GM19324 (cell line): Measurements from ENCODE around the gene NEDD4L.

Experiments
- ATAC-seq: cut with Tn5 transposase; IDR thresholded peaks from one replicate; pipeline ENCODE4 v1.9.1; 2021; ENCODE audit warnings: mild to moderate bottlenecking, moderate library complexity; ENCODE audit not compliant: unreplicated experiment, low FRiP score

Gene NEDD4L

GRCh38 chr18:58382446-58382845 lies 338.4 kb downstream of the NEDD4L start:
- no peak for ATAC-seq

DNA sequence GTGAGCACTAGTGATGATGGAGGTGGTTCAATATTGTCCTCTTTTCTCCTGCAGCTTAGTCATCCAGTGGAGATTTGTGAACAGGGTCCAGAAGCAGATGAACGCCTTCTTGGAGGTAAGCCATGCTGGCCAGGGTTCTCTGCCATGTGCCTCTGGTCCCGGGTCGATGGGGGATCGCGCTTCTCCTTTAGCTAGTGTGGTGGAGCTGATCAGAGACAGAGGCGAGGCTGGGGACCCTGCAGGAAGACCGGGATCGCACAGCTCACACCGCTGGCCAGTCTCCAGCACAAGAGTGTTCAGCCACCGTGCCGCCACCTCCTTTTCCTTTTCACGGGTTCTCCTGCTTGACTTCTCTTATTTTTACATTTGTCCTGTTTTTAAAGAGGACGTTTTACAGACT lies 341.4 kb downstream of the NEDD4L start:
- no peak for ATAC-seq

DNA sequence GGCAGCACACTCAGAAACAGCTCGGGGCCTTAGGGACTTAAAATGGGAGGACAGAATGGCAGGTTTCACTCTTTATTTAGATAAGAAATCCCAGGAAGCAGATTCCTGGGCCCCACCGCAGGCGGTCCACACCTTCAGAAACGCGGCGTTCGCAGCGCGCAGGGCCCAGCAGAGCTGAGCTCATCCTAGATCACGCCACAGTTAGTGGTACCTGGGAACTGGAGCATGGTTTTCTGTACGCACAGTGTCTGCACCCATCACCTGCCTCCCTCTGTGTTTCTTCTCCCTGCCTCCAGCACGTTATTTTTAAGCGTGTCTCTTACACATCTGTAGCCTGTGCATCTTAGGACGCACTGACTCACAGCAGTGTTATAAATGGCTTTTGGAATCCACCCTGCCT lies 342.8 kb downstream of the NEDD4L start:
- ATAC-seq, result no peak

- no peak for ATAC-seq
Measured at GRCh38 chr18:58387716-58388115, 343.7 kb downstream of the NEDD4L start.

GRCh38 chr18:58388736-58389135 lies 344.7 kb downstream of the NEDD4L start:
- no peak for ATAC-seq

DNA sequence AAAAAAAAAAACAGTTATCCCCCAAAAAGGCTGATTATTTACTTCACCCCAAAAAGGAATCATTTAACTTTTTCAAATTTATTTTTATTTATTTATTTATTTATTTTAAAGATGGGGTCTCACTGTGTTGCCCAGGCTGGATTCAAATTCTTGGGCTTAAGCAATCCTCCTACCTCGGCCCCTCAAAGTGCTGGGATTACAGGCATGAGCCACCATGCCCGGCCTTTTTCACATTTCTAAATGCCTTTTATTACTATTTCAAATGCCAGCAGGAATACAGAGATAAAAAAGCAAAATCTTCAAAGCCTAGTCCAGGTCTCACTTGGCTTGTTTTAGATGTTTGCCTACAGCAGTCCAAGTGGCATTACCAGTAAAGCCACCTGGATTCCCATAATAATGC lies 345.7 kb downstream of the NEDD4L start:
- ATAC-seq, result no peak

GRCh38 chr18:58390399-58390798 lies 346.4 kb downstream of the NEDD4L start:
- ATAC-seq, result no peak

GRCh38 chr18:58391231-58391825 lies 347.3 kb downstream of the NEDD4L start:
- no peak for ATAC-seq

GRCh38 chr18:58391932-58392323 lies 347.9 kb downstream of the NEDD4L start:
- no peak for ATAC-seq

DNA sequence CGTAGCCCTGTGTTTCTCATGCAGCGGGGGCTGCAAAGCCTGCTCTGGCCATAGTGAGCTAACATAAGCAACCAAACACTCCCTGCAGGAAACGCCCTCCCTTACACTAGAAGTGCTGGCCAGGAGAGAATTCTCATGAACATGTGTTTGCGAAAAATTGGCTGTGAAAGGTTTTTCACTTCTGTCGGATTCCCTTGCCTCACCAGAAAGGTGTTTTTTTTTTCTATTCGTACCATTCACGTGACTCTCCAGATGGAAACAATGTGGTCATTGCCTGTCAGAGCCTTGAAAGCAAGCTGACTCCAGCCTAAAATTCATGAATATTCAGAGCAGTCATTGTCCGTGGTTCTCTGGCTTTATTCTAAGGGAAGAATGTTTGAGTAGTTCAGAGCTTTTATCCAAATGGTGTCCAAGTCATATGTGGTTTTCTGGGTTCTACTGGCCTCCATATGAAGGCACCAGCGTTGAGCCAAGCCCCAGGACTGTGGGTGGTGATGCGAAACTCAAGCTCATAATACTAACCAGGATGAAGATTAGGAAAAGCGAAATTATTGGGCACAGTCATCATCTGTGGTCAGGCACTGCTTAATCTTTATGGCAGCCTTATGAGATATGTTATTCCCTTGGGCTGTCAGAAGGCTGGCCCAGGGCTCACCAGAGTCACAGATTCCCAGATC lies 348.4 kb downstream of the NEDD4L start:
- no peak for ATAC-seq

GRCh38 chr18:58393295-58393694 lies 349.3 kb downstream of the NEDD4L start:
- no peak for ATAC-seq

DNA sequence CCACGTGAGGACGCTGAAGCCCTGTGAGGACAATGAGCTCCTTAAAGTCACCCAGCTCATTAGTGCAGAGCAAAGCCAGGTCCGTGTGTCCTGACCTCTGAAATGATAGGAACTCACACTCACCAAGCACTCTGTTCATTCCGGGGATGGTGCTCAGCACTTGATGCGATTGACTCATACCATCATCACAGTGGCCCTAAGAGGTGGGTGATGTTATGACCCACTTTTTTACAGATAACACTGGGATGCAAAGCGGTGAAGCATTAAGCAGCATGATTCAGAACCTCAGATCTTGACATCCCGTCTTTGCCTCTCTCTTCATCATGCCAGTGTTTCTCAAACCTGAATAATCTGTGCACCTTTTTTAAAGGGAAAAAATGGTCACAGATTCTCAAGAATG lies 350.0 kb downstream of the NEDD4L start:
- ATAC-seq, result no peak

DNA sequence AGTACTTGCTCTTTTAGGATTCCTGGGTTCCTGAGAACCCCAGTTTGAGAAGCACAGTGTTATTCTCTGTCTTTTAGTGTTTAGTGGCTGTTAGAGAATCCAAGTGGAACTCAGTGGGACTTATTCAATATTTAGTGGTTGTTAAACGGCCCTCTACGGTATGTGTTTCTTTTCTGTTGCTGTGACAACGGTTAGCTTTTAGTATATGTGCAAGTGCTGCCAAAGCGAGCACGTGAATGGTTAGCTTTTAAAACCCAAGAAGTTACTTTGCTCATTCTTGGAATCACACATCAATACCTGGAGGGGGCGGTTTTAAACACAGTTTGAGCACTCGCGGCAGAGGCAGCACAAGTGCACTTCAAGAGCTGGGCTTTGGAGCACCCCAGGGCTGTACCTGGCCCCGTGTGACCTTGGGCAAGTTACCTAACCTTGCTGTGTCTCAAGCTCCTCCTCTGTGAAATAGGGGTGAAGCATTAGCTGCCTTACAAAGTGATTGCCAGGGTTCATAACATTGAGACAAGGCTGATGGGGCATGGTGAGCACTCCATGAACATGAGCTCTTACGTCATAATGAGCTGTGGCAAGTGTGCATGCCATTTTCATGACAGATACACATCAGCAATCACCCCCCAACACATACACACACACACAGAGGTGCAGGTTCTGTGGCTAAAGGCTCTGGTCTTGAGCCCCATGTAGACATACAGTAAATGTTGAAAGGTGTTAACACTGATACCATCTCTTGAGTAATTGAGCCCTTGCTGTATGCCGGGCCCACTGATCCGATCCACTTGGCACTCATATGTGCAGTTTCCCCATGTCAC lies 350.8 kb downstream of the NEDD4L start:
- no peak for ATAC-seq

GRCh38 chr18:58396144-58396543 lies 352.1 kb downstream of the NEDD4L start:
- no peak for ATAC-seq

DNA sequence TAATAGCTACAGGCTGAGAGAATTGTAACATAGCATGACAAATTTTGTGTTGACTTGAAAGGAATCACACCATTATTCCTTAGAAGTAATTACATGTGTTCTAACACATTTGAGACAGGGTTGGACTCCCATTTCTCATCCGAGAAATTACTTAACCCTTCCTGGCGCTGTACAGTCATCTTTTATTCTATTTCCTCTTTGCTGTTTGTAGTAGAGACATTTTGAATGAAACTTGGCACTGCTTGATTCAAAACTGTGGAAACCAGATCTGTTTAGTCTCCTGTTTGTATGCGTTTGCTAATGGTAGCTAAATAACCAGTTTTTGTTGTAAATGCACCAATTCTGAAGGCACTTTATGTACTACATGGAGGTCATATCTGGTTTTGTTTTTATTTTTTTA lies 352.9 kb downstream of the NEDD4L start:
- no peak for ATAC-seq

DNA sequence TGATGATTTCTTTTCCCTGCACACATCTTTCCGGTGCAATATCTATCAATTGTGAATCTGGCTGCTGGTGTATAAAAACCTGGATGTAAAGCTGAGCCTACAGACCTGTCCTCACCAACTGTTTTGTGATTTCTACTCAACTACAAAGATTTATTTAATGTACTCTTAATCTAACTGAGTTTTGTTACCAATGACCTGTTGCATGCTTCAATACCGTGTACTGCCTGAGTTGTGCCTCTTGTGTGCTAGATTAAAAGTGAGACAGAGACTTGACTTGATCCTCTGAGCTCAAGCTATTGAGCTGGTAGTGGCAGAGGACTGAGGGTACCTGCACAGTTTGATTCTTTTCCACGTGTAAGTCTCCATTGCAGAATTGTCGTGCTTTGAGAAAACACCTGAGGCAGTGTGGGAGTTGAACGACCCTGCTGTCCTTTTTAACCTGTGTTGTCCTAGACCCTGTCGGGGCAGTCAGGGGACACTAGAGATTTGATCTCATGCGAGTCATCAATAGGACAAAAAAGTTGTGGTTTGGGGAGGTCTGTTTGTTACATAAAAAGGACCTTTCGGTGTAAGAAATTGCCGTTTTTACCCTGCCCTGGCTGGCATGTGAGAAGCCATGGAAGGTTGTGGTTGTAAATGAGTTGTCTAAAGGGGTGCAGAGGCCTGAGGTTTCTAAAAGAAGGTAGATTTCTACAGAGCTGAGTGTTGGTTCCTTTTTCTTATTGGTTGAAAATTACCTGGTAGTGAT lies 353.5 kb downstream of the NEDD4L start:
- no peak for ATAC-seq

- no peak for ATAC-seq
Measured at GRCh38 chr18:58398648-58399398, 354.8 kb downstream of the NEDD4L start.

DNA sequence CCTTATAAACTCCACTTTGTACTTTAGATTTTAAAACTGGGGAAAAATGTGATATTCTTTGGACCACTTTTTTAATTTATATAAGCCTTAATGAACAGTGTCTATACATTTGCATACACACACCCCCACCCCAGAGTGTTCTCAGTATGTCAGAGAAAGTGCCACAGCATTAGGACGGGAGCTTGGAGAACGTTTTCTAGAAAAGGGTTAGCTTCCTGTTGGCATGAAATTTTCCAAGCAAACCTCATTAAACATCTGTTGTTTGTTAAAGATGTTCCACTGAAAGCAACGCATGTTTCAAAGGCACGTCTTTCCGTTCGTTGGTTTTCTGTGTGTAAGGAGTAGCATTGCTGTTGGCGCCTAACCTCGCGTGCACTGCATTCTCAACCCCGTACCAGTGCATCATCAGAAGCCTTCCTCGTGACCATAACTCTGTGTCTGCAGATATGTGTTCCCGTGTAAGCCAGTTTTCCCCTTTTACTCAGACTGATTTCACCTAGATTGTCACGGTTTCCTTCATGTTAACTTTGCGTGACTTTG lies 356.4 kb downstream of the NEDD4L start:
- no peak for ATAC-seq

GRCh38 chr18:58401191-58401590 lies 357.2 kb downstream of the NEDD4L start:
- no peak for ATAC-seq

- no peak for ATAC-seq
Measured at GRCh38 chr18:58402247-58402646, 358.2 kb downstream of the NEDD4L start.
